Coronary artery (tissue), 2 donors: Measurements from ENCODE around the gene OFD1.
A peak's percentile ranks its signal among the peaks of the same experiment; 100 is the strongest.

Source experiments
- DNase-seq: peaks from one replicate; pipeline ENCODE4 v3.0.0-alpha.2; 2017; ENCODE audit warnings: low spot score
- H3K27ac ChIP-seq, 2 donors: fragments of 200-600 bp; sonication (generic); one replicate each; pipeline ENCODE4 v1.5.1; 2016 to 2019
- H3K4me3 ChIP-seq: fragments of 200-600 bp; sonication (generic); 2 replicates; pipeline ENCODE4 v1.5.1; 2016; ENCODE audit warnings: mild to moderate bottlenecking, moderate library complexity
- CTCF ChIP-seq: fragments of 200-600 bp; sonication (generic); IDR thresholded peaks from one replicate; pipeline ENCODE4 v1.5.1; 2019; ENCODE audit warnings: antibody characterized with exemption

Gene OFD1

GRCh38 chrX:13764281-13764680 lies 29.7 kb downstream of the OFD1 start:
- TF ChIP-seq CTCF = no peak
- Histone ChIP-seq H3K27ac (no peak overlapping the region), H3K4me3 (no peak overlapping the region)
- DNase-seq = no peak

GRCh38 chrX:13764765-13765164 lies 30.2 kb downstream of the OFD1 start:
- no peak for DNase-seq
- H3K27ac ChIP-seq = peak overlapping the region in 1 of 2 donors; percentile 13
- no peak overlapping the region for H3K4me3 ChIP-seq
- TF ChIP-seq CTCF = no peak

GRCh38 chrX:13768939-13769338 lies 34.4 kb downstream of the OFD1 start:
- TF ChIP-seq CTCF = no peak
- Histone ChIP-seq H3K27ac (no peak overlapping the region), H3K4me3 (no peak overlapping the region)
- no peak for DNase-seq

GRCh38 chrX:13770013-13770535 lies 35.5 kb downstream of the OFD1 start:
- TF ChIP-seq CTCF = no peak
- H3K27ac ChIP-seq = no peak overlapping the region
- no peak for DNase-seq
- H3K4me3 ChIP-seq = no peak overlapping the region

- no peak for DNase-seq
- TF ChIP-seq CTCF = no peak
- H3K4me3 ChIP-seq = no peak overlapping the region
- H3K27ac ChIP-seq = no peak overlapping the region
These were observed 40.1 kb downstream of the OFD1 start for GRCh38 chrX:13774696-13775095.

GRCh38 chrX:13775837-13776236 lies 41.3 kb downstream of the OFD1 start:
- H3K27ac ChIP-seq = no peak overlapping the region
- H3K4me3 ChIP-seq = no peak overlapping the region
- TF ChIP-seq CTCF = no peak
- DNase-seq = no peak

- Histone ChIP-seq H3K27ac (no peak overlapping the region), H3K4me3 (no peak overlapping the region)
- TF ChIP-seq CTCF = no peak
- no peak for DNase-seq
These were observed 41.8 kb downstream of the OFD1 start for GRCh38 chrX:13776387-13776786.
